NT2/D1 (cell line): ENCODE measurements around the gene KIF6.

Experiments used
- YY1 ChIP-seq: IDR thresholded peaks from 2 replicates; pipeline ENCODE4 v1.6.1; 2011; ENCODE audit not compliant: insufficient read length, insufficient read depth
- ZNF274 ChIP-seq: IDR thresholded peaks from 2 replicates; pipeline ENCODE4 v1.6.1; 2011; ENCODE audit warnings: mild to moderate bottlenecking, low read depth, low read length

DNA sequence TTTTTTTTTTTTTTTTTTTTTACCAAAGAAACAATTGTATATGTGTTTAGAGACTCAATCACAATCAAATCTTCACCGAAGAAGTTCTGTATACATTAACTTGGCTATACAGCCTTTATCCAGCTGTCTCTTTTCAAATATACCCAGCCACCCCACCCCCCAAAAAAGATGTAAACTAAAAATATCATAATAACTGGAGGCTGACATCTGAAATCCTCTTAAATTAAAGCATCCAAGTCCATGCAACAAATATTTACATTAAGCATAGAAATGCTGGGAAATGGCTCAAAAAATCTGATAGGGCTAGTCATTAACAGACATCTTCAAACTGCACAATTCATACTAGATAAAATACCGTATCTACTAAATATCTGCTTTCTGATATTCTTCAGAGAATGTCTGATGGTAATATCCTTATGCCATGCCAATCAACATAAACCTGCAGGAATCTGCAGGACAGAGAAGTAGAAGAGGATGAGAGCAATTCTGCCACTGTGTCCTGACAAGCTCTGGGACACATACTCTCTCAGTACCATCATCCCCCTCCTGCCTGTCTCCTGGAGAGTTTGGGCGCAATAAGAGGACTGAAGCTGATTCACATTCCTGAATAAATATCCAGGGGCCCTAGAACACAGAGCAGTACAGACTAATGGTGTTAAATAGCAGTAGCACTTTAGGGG, 152.4 kb downstream of the KIF6 start:
- TF ChIP-seq ZNF274 (no peak), YY1 (no peak)
